ENCODE measurements around the gene SHMT2. TPM values are rescaled to one million over a fixed set of nuclear protein-coding genes. Genes with fewer than 3 reads are reported as not detected.

Gene SHMT2
- total and polyA plus RNA-seq, 2 of the 13 experiments (the other 11 are each of a cell fraction or from before 2014, with no cell fraction given), result 181 to 393 TPM

- TF ChIP-seq KAT8 (CRISPR knock-in tag; IDR thresholded peaks at IDR 0.05), result 0 out of 2 replicates have a peak, but pooled peaks have one; percentile 26
- TF ChIP-seq NR3C1 (CRISPR knock-in tag; IDR thresholded peaks at IDR 0.05), result no peak
- no peak for TF ChIP-seq ZNF24 (IDR thresholded peaks at IDR 0.05)
- TF ChIP-seq, protein P1, sequence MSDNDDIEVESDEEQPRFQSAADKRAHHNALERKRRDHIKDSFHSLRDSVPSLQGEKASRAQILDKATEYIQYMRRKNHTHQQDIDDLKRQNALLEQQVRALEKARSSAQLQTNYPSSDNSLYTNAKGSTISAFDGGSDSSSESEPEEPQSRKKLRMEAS (IDR thresholded peaks at IDR 0.05), result peak; percentile 52
- no peak for TF ChIP-seq REST (IDR thresholded peaks at IDR 0.05; ENCODE audit: borderline replicate concordance in 1 of 2, low read depth in 1 of 2, low read length in 2 of 2)
- TF ChIP-seq ZFP90 (CRISPR knock-in tag; IDR thresholded peaks at IDR 0.05; ENCODE audit: borderline replicate concordance), result no peak
- TF ChIP-seq SP1 (IDR thresholded peaks at IDR 0.05), result no peak
- TF ChIP-seq SP1 (CRISPR knock-in tag; IDR thresholded peaks at IDR 0.05), result no peak
- no peak for TF ChIP-seq GTF2F1 (IDR thresholded peaks at IDR 0.05; ENCODE audit: low read length)
- TF ChIP-seq POLR2G (IDR thresholded peaks at IDR 0.05; ENCODE audit: low read depth, low read length), result peak; percentile 48
- TF ChIP-seq PRMT3 (CRISPR knock-in tag; IDR thresholded peaks at IDR 0.05; ENCODE audit: borderline replicate concordance, low read depth), result no peak
- 0 out of 2 replicates have a peak, but pooled peaks have one; percentile 28 for TF ChIP-seq PCBP1 (IDR thresholded peaks at IDR 0.05; ENCODE audit: borderline replicate concordance, low read depth, low read length)
- no peak for TF ChIP-seq ZNF639 (CRISPR knock-in tag; conservative IDR thresholded peaks at IDR 0.05)
- no peak for TF ChIP-seq ZNF136 (CRISPR knock-in tag; IDR thresholded peaks at IDR 0.05; ENCODE audit: low read depth)
- TF ChIP-seq, protein P2, sequence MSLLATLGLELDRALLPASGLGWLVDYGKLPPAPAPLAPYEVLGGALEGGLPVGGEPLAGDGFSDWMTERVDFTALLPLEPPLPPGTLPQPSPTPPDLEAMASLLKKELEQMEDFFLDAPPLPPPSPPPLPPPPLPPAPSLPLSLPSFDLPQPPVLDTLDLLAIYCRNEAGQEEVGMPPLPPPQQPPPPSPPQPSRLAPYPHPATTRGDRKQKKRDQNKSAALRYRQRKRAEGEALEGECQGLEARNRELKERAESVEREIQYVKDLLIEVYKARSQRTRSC (CRISPR knock-in tag; IDR thresholded peaks at IDR 0.05; ENCODE audit: low read depth), result no peak
- no peak for TF ChIP-seq ZC3H13 (CRISPR knock-in tag; IDR thresholded peaks at IDR 0.05)
- TF ChIP-seq NPAS2 (CRISPR knock-in tag; IDR thresholded peaks at IDR 0.05; ENCODE audit: borderline replicate concordance), result no peak
- TF ChIP-seq SKI (IDR thresholded peaks at IDR 0.05; ENCODE audit: partially characterized antibody), result no peak
- TF ChIP-seq CREB3 (CRISPR knock-in tag; IDR thresholded peaks at IDR 0.05), result no peak
- TF ChIP-seq RBFOX2 (IDR thresholded peaks at IDR 0.05; ENCODE audit: low read depth, low read length), result peak; percentile 65
- TF ChIP-seq CBX5 (CRISPR knock-in tag; IDR thresholded peaks at IDR 0.05; ENCODE audit: borderline replicate concordance), result no peak
- no peak for TF ChIP-seq TBP (CRISPR knock-in tag; IDR thresholded peaks at IDR 0.05)
- TF ChIP-seq ZNF333 (CRISPR knock-in tag; IDR thresholded peaks at IDR 0.05; ENCODE audit: borderline replicate concordance), result no peak
- 0 out of 2 replicates have a peak, but pooled peaks have one; percentile 30 for TF ChIP-seq KDM5B (CRISPR knock-in tag; IDR thresholded peaks at IDR 0.05; ENCODE audit: borderline replicate concordance)
These were observed 10.8 kb downstream of the SHMT2 start (continued) for GRCh38 chr12:57240066-57240921.

All from HepG2 (cell line).